HepG2 (cell line): ENCODE results near the gene CAPZA2. TPM values are rescaled to one million over a fixed set of nuclear protein-coding genes. Genes with fewer than 3 reads are reported as not detected.

Experiments
- AGO2 ChIP-seq: fragments of 200-400 bp; formaldehyde crosslinking; optimal IDR thresholded peaks from 2 replicates; pipeline ENCODE3; 2017; ENCODE audit warnings: mild to moderate bottlenecking, low read depth, low read length, moderate library complexity
- BORCS8-MEF2B ChIP-seq: sonication (generic); formaldehyde crosslinking; IDR thresholded peaks from 2 replicates; pipeline ENCODE4 v1.8.0; 2022; ENCODE audit warnings: mild to moderate bottlenecking, missing genetic modification reagents
- IRX3 ChIP-seq: sonication (generic); formaldehyde crosslinking; IDR thresholded peaks from 2 replicates; pipeline ENCODE4 v1.8.1; 2023; ENCODE audit warnings: mild to moderate bottlenecking, low read depth, missing genetic modification reagents, borderline replicate concordance
- KDM5A ChIP-seq: fragments of 200-600 bp; sonication (generic); IDR thresholded peaks from 2 replicates; pipeline ENCODE4 v1.7.0; 2018; ENCODE audit warnings: antibody characterized with exemption, mild to moderate bottlenecking, low read length, borderline replicate concordance
- MIER3 ChIP-seq: IDR thresholded peaks from 2 replicates; pipeline ENCODE4 v1.6.1; 2016; ENCODE audit warnings: missing compliant biosample characterization, borderline replicate concordance
- RARA ChIP-seq: IDR thresholded peaks from 2 replicates; pipeline ENCODE4 v1.6.1; 2016; ENCODE audit warnings: missing genetic modification reagents, missing compliant biosample characterization
- SPEN ChIP-seq: sonication (generic); formaldehyde crosslinking; IDR thresholded peaks from 2 replicates; pipeline ENCODE4 v1.5.1; 2020; ENCODE audit warnings: low read depth, mild to moderate bottlenecking, missing genetic modification reagents
- TEAD3 ChIP-seq: optimal IDR thresholded peaks from 2 replicates; pipeline ENCODE3; 2016; ENCODE audit warnings: borderline replicate concordance
- TFDP2 ChIP-seq: sonication (generic); formaldehyde crosslinking; IDR thresholded peaks from 2 replicates; pipeline ENCODE4 v1.4.0; 2020; ENCODE audit warnings: missing genetic modification reagents
- WIZ ChIP-seq: sonication (generic); formaldehyde crosslinking; IDR thresholded peaks from 2 replicates; pipeline ENCODE4 v1.5.1; 2020; ENCODE audit warnings: mild to moderate bottlenecking, missing genetic modification reagents
- ZFX ChIP-seq: sonication (generic); formaldehyde crosslinking; IDR thresholded peaks from 2 replicates; pipeline ENCODE4 v1.4.0; 2020; ENCODE audit warnings: mild to moderate bottlenecking, low read depth, missing genetic modification reagents, moderate library complexity
- ZNF101 ChIP-seq: sonication (generic); formaldehyde crosslinking; IDR thresholded peaks from 2 replicates; pipeline ENCODE4 v1.4.0; 2020; ENCODE audit warnings: mild to moderate bottlenecking, low read depth, missing genetic modification reagents, borderline replicate concordance
- ZNF17 ChIP-seq: sonication (generic); formaldehyde crosslinking; IDR thresholded peaks from 2 replicates; pipeline ENCODE4 v1.5.0; 2020; ENCODE audit warnings: mild to moderate bottlenecking, missing genetic modification reagents
- ZNF33A ChIP-seq: sonication (generic); formaldehyde crosslinking; IDR thresholded peaks from 2 replicates; pipeline ENCODE4 v1.5.1; 2020; ENCODE audit warnings: missing genetic modification reagents, mild to moderate bottlenecking, moderate library complexity, borderline replicate concordance
- ZNF614 ChIP-seq: IDR thresholded peaks from 2 replicates; pipeline ENCODE4 v1.6.1; 2018; ENCODE audit warnings: missing biosample characterization, missing genetic modification reagents, inconsistent platforms, borderline replicate concordance
- ZNF883 ChIP-seq: sonication (generic); formaldehyde crosslinking; IDR thresholded peaks from 2 replicates; pipeline ENCODE4 v1.5.1; 2020; ENCODE audit warnings: mild to moderate bottlenecking, missing genetic modification reagents; ENCODE audit errors: not compliant biosample characterization
- polyA plus RNA-seq, 8 experiments: library from polyadenylated mRNA; depleted of rRNA in 3 of 8; stranded (reverse) in 7 of 8; unstranded in 1 of 8; fragments of >200 nt; fragmentation: Illumina TruSeq in 4 of 8; extraction: Trizol in 4 of 8; gene quantifications; 2 replicates each; pipeline versions ENCODE4 v1.2.1 to v1.2.3, GENCODE V29; 2011 to 2016; ENCODE audit warnings: low read depth in 4 of 8, missing spikeins in 1 of 8, mixed read lengths in 1 of 8; ENCODE audit not compliant: insufficient read depth in 1 of 8
- total RNA-seq, 5 experiments: library from RNA; depleted of rRNA; stranded (reverse); fragments of >200 nt; fragmentation: Illumina TruSeq; extraction: Trizol; gene quantifications; 2 replicates each; pipeline ENCODE4 v1.2.3, GENCODE V29; 2016; ENCODE audit warnings: low read depth in 1 of 5
- TF ChIP-seq, protein P1 (sequence below): sonication (generic); formaldehyde crosslinking; IDR thresholded peaks from 2 replicates; pipeline ENCODE4 v1.4.0; 2020; ENCODE audit warnings: missing genetic modification reagents
- TF ChIP-seq, protein P2 (sequence below): IDR thresholded peaks from 2 replicates; pipeline ENCODE4 v1.6.1; 2016
- TF ChIP-seq, protein P3 (sequence below): sonication (generic); formaldehyde crosslinking; IDR thresholded peaks from 2 replicates; pipeline ENCODE4 v1.5.0; 2020; ENCODE audit warnings: mild to moderate bottlenecking, missing genetic modification reagents, borderline replicate concordance

The CAPZA2 gene
- total and polyA plus RNA-seq, 2 of the 13 experiments (the other 11 are each of a cell fraction or from before 2014, with no cell fraction given), result 38.4 to 199 TPM

DNA sequence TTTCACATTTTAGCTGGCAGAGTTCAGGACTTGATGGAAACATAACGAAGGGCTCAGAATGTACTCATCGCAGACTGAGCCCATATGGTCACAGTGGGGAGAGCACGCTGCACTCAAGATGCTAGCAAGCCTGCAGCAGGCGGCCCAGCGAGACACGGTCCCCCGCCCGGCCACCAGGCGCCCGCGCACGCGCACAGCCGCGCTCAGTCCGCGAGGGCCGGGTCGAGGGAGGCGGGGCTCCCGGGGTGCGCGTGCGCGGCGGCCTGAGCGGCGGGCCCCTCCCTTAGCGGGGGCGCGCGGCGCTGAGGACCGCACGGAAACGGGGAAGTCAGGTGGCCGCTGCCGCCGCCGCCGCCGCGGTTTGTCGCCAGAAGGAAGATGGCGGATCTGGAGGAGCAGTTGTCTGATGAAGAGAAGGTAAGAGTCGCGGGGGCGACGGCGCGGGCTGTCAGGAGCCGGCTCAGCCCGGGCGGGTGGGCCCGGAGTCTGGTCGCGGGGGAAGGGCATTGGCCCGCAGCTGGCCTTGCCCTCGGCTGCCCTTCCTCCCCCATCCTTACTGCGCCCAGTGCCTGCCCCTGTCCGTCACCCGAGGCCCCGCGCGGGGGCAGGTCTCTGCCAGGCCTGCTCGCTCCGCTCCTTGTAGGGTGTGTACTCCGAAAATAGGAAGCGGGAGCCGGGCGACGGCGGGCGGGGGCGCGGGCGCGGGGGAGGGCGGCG, at the start of gene CAPZA2 (continued):
- TF ChIP-seq, protein P1, sequence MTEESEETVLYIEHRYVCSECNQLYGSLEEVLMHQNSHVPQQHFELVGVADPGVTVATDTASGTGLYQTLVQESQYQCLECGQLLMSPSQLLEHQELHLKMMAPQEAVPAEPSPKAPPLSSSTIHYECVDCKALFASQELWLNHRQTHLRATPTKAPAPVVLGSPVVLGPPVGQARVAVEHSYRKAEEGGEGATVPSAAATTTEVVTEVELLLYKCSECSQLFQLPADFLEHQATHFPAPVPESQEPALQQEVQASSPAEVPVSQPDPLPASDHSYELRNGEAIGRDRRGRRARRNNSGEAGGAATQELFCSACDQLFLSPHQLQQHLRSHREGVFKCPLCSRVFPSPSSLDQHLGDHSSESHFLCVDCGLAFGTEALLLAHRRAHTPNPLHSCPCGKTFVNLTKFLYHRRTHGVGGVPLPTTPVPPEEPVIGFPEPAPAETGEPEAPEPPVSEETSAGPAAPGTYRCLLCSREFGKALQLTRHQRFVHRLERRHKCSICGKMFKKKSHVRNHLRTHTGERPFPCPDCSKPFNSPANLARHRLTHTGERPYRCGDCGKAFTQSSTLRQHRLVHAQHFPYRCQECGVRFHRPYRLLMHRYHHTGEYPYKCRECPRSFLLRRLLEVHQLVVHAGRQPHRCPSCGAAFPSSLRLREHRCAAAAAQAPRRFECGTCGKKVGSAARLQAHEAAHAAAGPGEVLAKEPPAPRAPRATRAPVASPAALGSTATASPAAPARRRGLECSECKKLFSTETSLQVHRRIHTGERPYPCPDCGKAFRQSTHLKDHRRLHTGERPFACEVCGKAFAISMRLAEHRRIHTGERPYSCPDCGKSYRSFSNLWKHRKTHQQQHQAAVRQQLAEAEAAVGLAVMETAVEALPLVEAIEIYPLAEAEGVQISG (CRISPR knock-in tag), result peak; percentile 72
- peak; percentile 71; the same call in 1 of the 2 replicates for TF ChIP-seq BORCS8-MEF2B (CRISPR knock-in tag)
- peak; percentile 73 for TF ChIP-seq AGO2
- TF ChIP-seq ZNF614 (CRISPR knock-in tag), result peak; percentile 44
- TF ChIP-seq KDM5A, result peak; percentile 46; the same call in 1 of the 2 replicates
- no peak for TF ChIP-seq IRX3
- TF ChIP-seq ZNF33A (CRISPR knock-in tag), result no peak
- no peak for TF ChIP-seq MIER3
- 0 out of 2 replicates have a peak, but pooled peaks have one; percentile 57 for TF ChIP-seq WIZ (CRISPR knock-in tag)
- TF ChIP-seq TFDP2 (CRISPR knock-in tag), result peak; percentile 58; the same call in 1 of the 2 replicates
- TF ChIP-seq TEAD3 (CRISPR knock-in tag), result peak; percentile 16
- TF ChIP-seq, protein P2, sequence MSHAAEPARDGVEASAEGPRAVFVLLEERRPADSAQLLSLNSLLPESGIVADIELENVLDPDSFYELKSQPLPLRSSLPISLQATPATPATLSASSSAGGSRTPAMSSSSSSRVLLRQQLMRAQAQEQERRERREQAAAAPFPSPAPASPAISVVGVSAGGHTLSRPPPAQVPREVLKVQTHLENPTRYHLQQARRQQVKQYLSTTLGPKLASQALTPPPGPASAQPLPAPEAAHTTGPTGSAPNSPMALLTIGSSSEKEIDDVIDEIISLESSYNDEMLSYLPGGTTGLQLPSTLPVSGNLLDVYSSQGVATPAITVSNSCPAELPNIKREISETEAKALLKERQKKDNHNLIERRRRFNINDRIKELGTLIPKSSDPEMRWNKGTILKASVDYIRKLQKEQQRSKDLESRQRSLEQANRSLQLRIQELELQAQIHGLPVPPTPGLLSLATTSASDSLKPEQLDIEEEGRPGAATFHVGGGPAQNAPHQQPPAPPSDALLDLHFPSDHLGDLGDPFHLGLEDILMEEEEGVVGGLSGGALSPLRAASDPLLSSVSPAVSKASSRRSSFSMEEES (CRISPR knock-in tag), result peak; percentile 74; the same call in 1 of the 2 replicates
- peak; percentile 82 for TF ChIP-seq SPEN (CRISPR knock-in tag)
- TF ChIP-seq ZNF101 (CRISPR knock-in tag), result no peak
- TF ChIP-seq RARA (CRISPR knock-in tag), result peak; percentile 17; the same call in 1 of the 2 replicates
- no peak for TF ChIP-seq ZNF17 (CRISPR knock-in tag)
- TF ChIP-seq, protein P3, sequence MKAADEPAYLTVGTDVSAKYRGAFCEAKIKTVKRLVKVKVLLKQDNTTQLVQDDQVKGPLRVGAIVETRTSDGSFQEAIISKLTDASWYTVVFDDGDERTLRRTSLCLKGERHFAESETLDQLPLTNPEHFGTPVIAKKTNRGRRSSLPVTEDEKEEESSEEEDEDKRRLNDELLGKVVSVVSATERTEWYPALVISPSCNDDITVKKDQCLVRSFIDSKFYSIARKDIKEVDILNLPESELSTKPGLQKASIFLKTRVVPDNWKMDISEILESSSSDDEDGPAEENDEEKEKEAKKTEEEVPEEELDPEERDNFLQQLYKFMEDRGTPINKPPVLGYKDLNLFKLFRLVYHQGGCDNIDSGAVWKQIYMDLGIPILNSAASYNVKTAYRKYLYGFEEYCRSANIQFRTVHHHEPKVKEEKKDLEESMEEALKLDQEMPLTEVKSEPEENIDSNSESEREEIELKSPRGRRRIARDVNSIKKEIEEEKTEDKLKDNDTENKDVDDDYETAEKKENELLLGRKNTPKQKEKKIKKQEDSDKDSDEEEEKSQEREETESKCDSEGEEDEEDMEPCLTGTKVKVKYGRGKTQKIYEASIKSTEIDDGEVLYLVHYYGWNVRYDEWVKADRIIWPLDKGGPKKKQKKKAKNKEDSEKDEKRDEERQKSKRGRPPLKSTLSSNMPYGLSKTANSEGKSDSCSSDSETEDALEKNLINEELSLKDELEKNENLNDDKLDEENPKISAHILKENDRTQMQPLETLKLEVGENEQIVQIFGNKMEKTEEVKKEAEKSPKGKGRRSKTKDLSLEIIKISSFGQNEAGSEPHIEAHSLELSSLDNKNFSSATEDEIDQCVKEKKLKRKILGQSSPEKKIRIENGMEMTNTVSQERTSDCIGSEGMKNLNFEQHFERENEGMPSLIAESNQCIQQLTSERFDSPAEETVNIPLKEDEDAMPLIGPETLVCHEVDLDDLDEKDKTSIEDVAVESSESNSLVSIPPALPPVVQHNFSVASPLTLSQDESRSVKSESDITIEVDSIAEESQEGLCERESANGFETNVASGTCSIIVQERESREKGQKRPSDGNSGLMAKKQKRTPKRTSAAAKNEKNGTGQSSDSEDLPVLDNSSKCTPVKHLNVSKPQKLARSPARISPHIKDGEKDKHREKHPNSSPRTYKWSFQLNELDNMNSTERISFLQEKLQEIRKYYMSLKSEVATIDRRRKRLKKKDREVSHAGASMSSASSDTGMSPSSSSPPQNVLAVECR (CRISPR knock-in tag), result peak; percentile 80; the same call in 1 of the 2 replicates
- peak; percentile 88 for TF ChIP-seq ZFX (CRISPR knock-in tag)
- TF ChIP-seq ZNF883 (CRISPR knock-in tag), result peak; percentile 56
